ENCODE data around the gene NAALADL2. TPM values are rescaled to one million over a fixed set of nuclear protein-coding genes. Genes with fewer than 3 reads are reported as not detected.

NAALADL2 gene
- total and polyA plus RNA-seq, 2 of the 8 experiments (the other 6 are each of a cell fraction or from before 2014, with no cell fraction given), result 0.12 to 0.22 TPM

DNA sequence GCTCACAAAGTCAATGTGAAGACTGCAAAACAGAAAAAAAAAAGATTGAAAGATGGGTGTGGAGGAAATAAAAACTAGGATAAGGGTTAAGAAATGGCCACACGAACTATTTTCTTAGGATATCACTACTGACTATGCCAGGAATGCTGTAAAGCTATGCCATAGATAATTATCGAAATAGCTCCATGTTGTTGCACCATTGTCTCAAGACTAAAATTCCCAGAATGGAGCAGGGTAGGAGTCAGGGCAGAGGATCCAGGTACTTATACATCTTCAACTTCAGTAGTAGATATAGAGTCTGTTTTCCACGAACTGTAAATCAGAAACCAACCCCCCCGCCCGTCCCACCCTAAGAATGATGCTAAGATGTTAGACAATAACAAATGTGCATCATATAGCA is 302.2 kb downstream of the NAALADL2 start:
- H2BK120ac ChIP-seq (replicated peaks; ENCODE audit: low read depth, low read length), result no peak overlapping the region
- no peaks in the 10 kb centered on the region for H3K79me1 ChIP-seq (ENCODE audit: low read depth, low read length)
- H2BK15ac ChIP-seq (ENCODE audit: low read length), result no peak overlapping the region
- no peak overlapping the region for H3K4me3 ChIP-seq (ENCODE audit: extremely low read depth in 1 of 4, insufficient read depth in 2 of 4, low read depth in 3 of 4, low read length in 4 of 4)
- H4K91ac ChIP-seq (replicated peaks; ENCODE audit: insufficient read length, low read length), result no peak overlapping the region
- 92% methylated on average over 5 of the region's 5 CpGs; no CpG with 5 or more reads in 1 of the 2 experiments for WGBS, 2 experiments (ENCODE audit: extremely low coverage in 1 of 2, insufficient coverage in 1 of 2, insufficient read length in 1 of 2, insufficient replicate concordance in 2 of 2, low coverage in 1 of 2, low lambda C conversion rate in 2 of 2, missing lambda C conversion rate in 1 of 2)
- H3K56ac ChIP-seq (replicated peaks; ENCODE audit: insufficient read length, low read depth, low read length), result no peak overlapping the region
- no peak overlapping the region for H2BK12ac ChIP-seq (ENCODE audit: low read depth, low read length)
- H3K4me1 ChIP-seq (replicated peaks in 1 of 4; ENCODE audit: control insufficient read depth in 3 of 4, insufficient read depth in 4 of 4, low read length in 3 of 4), result no peaks in the 10 kb centered on the region
- no peak overlapping the region for H2BK20ac ChIP-seq (ENCODE audit: low read length)
- no peaks in the 10 kb centered on the region for H3K79me2 ChIP-seq (ENCODE audit: control insufficient read depth in 1 of 2, insufficient read depth in 2 of 2, low read length in 2 of 2)
- TF ChIP-seq TCF12 (IDR thresholded peaks at IDR 0.05; ENCODE audit: low read depth, low read length) (no peak), SIX5 (IDR thresholded peaks at IDR 0.05; ENCODE audit: low read depth, low read length) (no peak), CHD2 (IDR thresholded peaks at IDR 0.05; ENCODE audit: low read length) (no peak), SIN3A (conservative IDR thresholded peaks at IDR 0.05 in 1 of 2, IDR thresholded peaks at IDR 0.05 in 1 of 2; ENCODE audit: low read depth in 1 of 2, low read length in 2 of 2) (no peak), MAFK (IDR thresholded peaks at IDR 0.05; ENCODE audit: low read depth, low read length) (no peak), KDM1A (IDR thresholded peaks at IDR 0.05; ENCODE audit: borderline replicate concordance, low read length) (no peak), NANOG (IDR thresholded peaks at IDR 0.05; ENCODE audit: insufficient read depth, low read depth, low read length, poor library complexity, severe bottlenecking) (no peak)
- no peak overlapping the region for H3K14ac ChIP-seq (ENCODE audit: insufficient read length)
- H2AK5ac ChIP-seq (ENCODE audit: low read depth, low read length), result no peak overlapping the region
- H2BK5ac ChIP-seq (ENCODE audit: low read depth, low read length), result no peak overlapping the region
- no peak overlapping the region for H3K4me2 ChIP-seq (ENCODE audit: insufficient read depth in 1 of 2, low read depth in 2 of 2, low read length in 2 of 2)
- H3K9ac ChIP-seq (replicated peaks in 1 of 4; ENCODE audit: extremely low read depth in 1 of 4, low read depth in 3 of 4, low read length in 3 of 4), result no peak overlapping the region
- no peak overlapping the region for H2AFZ ChIP-seq (ENCODE audit: low read length)
- ChIA-PET CTCF (ENCODE audit: partially characterized antibody) (interaction anchor here (1.4 kb wide), 1 partner anchor 36 kb away, joined by 4 read pairs; no protein-coding TSS in a partner anchor), POLR2A (ENCODE audit: partially characterized antibody) (no interaction called here)
- no peak overlapping the region for H3K23ac ChIP-seq (ENCODE audit: insufficient read length)
- H3K27ac ChIP-seq (ENCODE audit: low read depth, low read length), result no peak overlapping the region
- H3K27me3 ChIP-seq (replicated peaks in 1 of 4; ENCODE audit: control insufficient read depth in 3 of 4, extremely low read depth in 1 of 4, insufficient read depth in 3 of 4, low read length in 3 of 4), result no peaks in the 10 kb centered on the region
- H4K5ac ChIP-seq (ENCODE audit: insufficient read length, low read depth, low read length), result no peak overlapping the region
- no peak overlapping the region for H3K18ac ChIP-seq (ENCODE audit: extremely low read depth, low read length)
- FAIRE-seq (no peak), DNase-seq (ENCODE audit: low read depth in 1 of 2, low spot score in 2 of 2) (no peak)
- H4K8ac ChIP-seq (ENCODE audit: extremely low read depth, insufficient read depth, low read length), result no peak overlapping the region
- no peaks in the 10 kb centered on the region for H3K9me3 ChIP-seq (ENCODE audit: insufficient read depth in 2 of 2, low read depth in 1 of 2, low read length in 1 of 2)
- no peaks in the 10 kb centered on the region for H4K20me1 ChIP-seq (replicated peaks in 1 of 2; ENCODE audit: control insufficient read depth in 1 of 2, insufficient read depth in 2 of 2, low read length in 2 of 2)
- H3K36me3 ChIP-seq (ENCODE audit: control insufficient read depth in 2 of 4, insufficient read depth in 4 of 4, low read length in 3 of 4), result no peaks in the 10 kb centered on the region
- H3K23me2 ChIP-seq (ENCODE audit: low read depth, low read length), result no peaks in the 10 kb centered on the region
- H3K4ac ChIP-seq (replicated peaks; ENCODE audit: insufficient read length, low read depth, low read length), result no peak overlapping the region
